PC-3 (cell line): ENCODE results near the gene CNTD1. TPM values are rescaled to one million over a fixed set of nuclear protein-coding genes. Genes with fewer than 3 reads are reported as not detected.

Experiments used
- ATAC-seq: fragments of 200-7000 bp; cut with Tn5 transposase; 2 replicates; pipeline ENCODE4 v1.9.1; 2020; ENCODE audit warnings: mild to moderate bottlenecking, moderate library complexity
- BruUV-seq: library from RNA; stranded (reverse); fragments of 400-500 nt; replicated peaks from 2 replicates; lab custom pipeline; 2021; lab: Mats Ljungman, UMichigan
- CTCF ChIA-PET: fragments of 300-600 bp; sonication (Branson Sonifier 250); formaldehyde crosslinking; loops from one replicate; lab custom pipeline; 2022; ENCODE audit warnings: antibody characterized with exemption; lab: Charles Lee
- POLR2A ChIA-PET: fragments of 300-600 bp; sonication (Branson Sonifier 250); formaldehyde crosslinking; loops from one replicate; lab custom pipeline; 2022; ENCODE audit warnings: antibody characterized with exemption; ENCODE audit not compliant: unreplicated experiment; lab: Charles Lee
- DNase-seq: peaks from one replicate; pipeline ENCODE4 v3.0.0-alpha.2; 2015
- H2AFZ ChIP-seq: fragments of 300-600 bp; sonication (generic); 2 replicates; pipeline ENCODE4 v1.6.0; 2016; ENCODE audit warnings: antibody characterized with exemption, low read length
- H3F3A ChIP-seq: fragments of 300-600 bp; sonication (generic); one replicate; pipeline ENCODE4 v1.6.0; 2017; ENCODE audit warnings: antibody characterized with exemption, low read length, control low read depth, mild to moderate bottlenecking; ENCODE audit not compliant: unreplicated experiment
- H3K27ac ChIP-seq: fragments of 300-600 bp; sonication (generic); 2 replicates; pipeline ENCODE4 v1.5.1; 2016; ENCODE audit warnings: mild to moderate bottlenecking, low read length
- H3K27me3 ChIP-seq: fragments of 300-600 bp; sonication (generic); 2 replicates; pipeline ENCODE4 v1.6.1; 2016; ENCODE audit warnings: low read length, mixed read lengths
- H3K36me3 ChIP-seq: fragments of 300-600 bp; sonication (generic); 2 replicates; pipeline ENCODE4 v1.6.1; 2016; ENCODE audit warnings: low read depth, mixed run types, low read length, mixed read lengths
- H3K4me1 ChIP-seq: fragments of 300-600 bp; sonication (generic); 2 replicates; pipeline ENCODE4 v1.5.1; 2016; ENCODE audit warnings: low read length; ENCODE audit not compliant: insufficient read depth
- H3K4me2 ChIP-seq: fragments of 300-600 bp; sonication (generic); 2 replicates; pipeline ENCODE4 v1.6.0; 2016; ENCODE audit warnings: low read length
- H3K4me3 ChIP-seq: fragments of 300-600 bp; sonication (generic); 2 replicates; pipeline ENCODE4 v1.5.1; 2016; ENCODE audit warnings: mild to moderate bottlenecking, low read length, mixed read lengths
- H3K79me2 ChIP-seq: fragments of 300-600 bp; sonication (generic); 2 replicates; pipeline ENCODE4 v1.6.1; 2017; ENCODE audit warnings: low read length, mixed read lengths
- H3K9ac ChIP-seq: fragments of 300-600 bp; sonication (generic); 2 replicates; pipeline ENCODE4 v1.6.0; 2016; ENCODE audit warnings: mild to moderate bottlenecking, low read length
- H3K9me2 ChIP-seq: fragments of 300-600 bp; sonication (generic); replicated peaks from 2 replicates; pipeline ENCODE4 v1.6.1; 2016; ENCODE audit warnings: mixed run types, low read length, mixed read lengths
- H3K9me3 ChIP-seq: fragments of 300-600 bp; sonication (generic); 2 replicates; pipeline ENCODE4 v1.6.1; 2016; ENCODE audit warnings: low read length, mixed read lengths
- H4K20me1 ChIP-seq: fragments of 300-600 bp; sonication (generic); 2 replicates; pipeline ENCODE4 v1.6.1; 2016; ENCODE audit warnings: low read length, mixed read lengths
- CTCF ChIP-seq: fragments of 300-600 bp; sonication (generic); conservative IDR thresholded peaks from 2 replicates; pipeline ENCODE4 v1.5.1; 2017; ENCODE audit warnings: antibody characterized with exemption, low read depth, mild to moderate bottlenecking, low read length
- EZH2 ChIP-seq: fragments of 300-600 bp; sonication (generic); IDR thresholded peaks from one replicate; pipeline ENCODE4 v1.6.1; 2017; ENCODE audit warnings: antibody characterized with exemption, mild to moderate bottlenecking, low read length; ENCODE audit not compliant: unreplicated experiment
- EZH2phosphoT487 ChIP-seq: fragments of 300-600 bp; sonication (generic); IDR thresholded peaks from 2 replicates; pipeline ENCODE4 v1.6.1; 2018; ENCODE audit warnings: mild to moderate bottlenecking, antibody characterized with exemption, low read length, borderline replicate concordance
- intact Hi-C: fragments of 100-400 bp; cut with micrococcal nuclease; formaldehyde crosslinking; loops from 2 replicates; pipeline ENCODE4 v1.9.0; 2023
- total RNA-seq: library from RNA; depleted of rRNA; stranded (reverse); fragments of >200 nt; gene quantifications from 2 replicates; pipeline ENCODE4 v1.2.3, GENCODE V29; 2014

The CNTD1 gene
- total RNA-seq, 1 experiment from 2014 or later: not detected

DNA sequence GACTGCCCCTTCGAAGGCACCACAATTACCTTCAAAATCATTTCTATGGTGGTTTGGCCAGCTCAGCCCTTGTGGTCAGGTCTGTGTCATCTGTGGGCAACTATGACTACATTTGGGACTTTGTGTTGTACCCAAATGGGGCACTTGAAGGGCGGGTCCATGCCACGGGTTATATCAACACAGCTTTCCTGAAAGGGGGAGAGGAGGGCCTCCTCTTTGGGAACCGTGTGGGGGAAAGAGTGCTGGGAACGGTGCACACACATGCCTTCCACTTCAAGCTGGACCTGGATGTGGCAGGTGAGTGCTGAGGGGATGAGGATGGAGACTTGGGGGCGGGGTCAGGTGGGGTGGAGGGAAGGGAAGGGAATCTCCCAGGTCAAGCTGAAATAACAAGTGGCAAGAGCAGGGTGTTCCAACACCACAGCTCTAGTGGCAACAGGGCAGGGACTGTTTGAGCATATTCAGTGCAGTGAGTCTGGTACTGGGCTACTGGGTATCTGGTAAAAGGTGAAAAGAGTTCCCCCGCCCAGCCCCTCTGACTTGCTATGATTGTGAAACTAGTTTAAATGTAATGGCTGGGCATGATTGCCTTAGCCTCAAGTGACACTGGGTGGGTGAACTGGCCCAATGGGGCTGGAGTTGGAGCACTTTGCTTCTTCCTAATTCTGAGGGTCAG lies 47.4 kb downstream of the CNTD1 start:
- Histone ChIP-seq H3K9ac (no peak overlapping the region), H3K4me2 (no peak overlapping the region; the same call in 1 of the 2 replicates), H3K4me1 (peaks cover 8% of the 10 kb centered on the region), H3K9me3 (no peaks in the 10 kb centered on the region), H3K9me2 (no peaks in the 10 kb centered on the region), H2AFZ (no peak overlapping the region), H3K36me3 (peaks cover 36% of the 10 kb centered on the region), H3K27me3 (no peaks in the 10 kb centered on the region), H3K79me2 (no peaks in the 10 kb centered on the region), H3K27ac (peak overlapping the region; percentile 22; the same call in 1 of the 2 replicates), H4K20me1 (no peaks in the 10 kb centered on the region), H3K4me3 (no peak overlapping the region), H3F3A (no peaks in the 10 kb centered on the region)
- no TSS peak for BruUV-seq
- ChIA-PET POLR2A (no interaction called here), CTCF (no interaction called here)
- DNase-seq: peak; percentile 46
- intact Hi-C loops: loop anchor here (5.0 kb wide), 1 partner anchor 151 kb away; the partner anchor contains the start of gene RPL27
- ATAC-seq: no peak
- TF ChIP-seq EZH2phosphoT487 (no peak), EZH2 (no peak), CTCF (no peak)

- DNase-seq: no peak
- no peak for ATAC-seq
- no peaks in the 10 kb centered on the region for H3K9me3 ChIP-seq
- ChIA-PET POLR2A (no interaction called here), CTCF (interaction anchor here (0.6 to 1.4 kb wide), 2 partner anchors 82 to 151 kb away, joined by 3 to 8 read pairs; partner anchors contain the start of gene RPL27)
- H3K9me2 ChIP-seq: no peaks in the 10 kb centered on the region
- no peak overlapping the region for H3K4me3 ChIP-seq
- intact Hi-C loops: loop anchor here (5.0 kb wide), 1 partner anchor 151 kb away; the partner anchor contains the start of gene RPL27
- no peaks in the 10 kb centered on the region for H3F3A ChIP-seq
- TF ChIP-seq CTCF: no peak
- TF ChIP-seq EZH2: no peak
- peaks cover 30% of the 10 kb centered on the region for H3K36me3 ChIP-seq
- no peak overlapping the region for H2AFZ ChIP-seq
- no TSS peak for BruUV-seq
- peak overlapping the region; percentile 22; the same call in 1 of the 2 replicates for H3K27ac ChIP-seq
- no peak overlapping the region for H3K9ac ChIP-seq
- H4K20me1 ChIP-seq: no peaks in the 10 kb centered on the region
- H3K4me2 ChIP-seq: no peak overlapping the region
- peaks cover 8% of the 10 kb centered on the region for H3K4me1 ChIP-seq
- H3K79me2 ChIP-seq: no peaks in the 10 kb centered on the region
- H3K27me3 ChIP-seq: no peaks in the 10 kb centered on the region
These were observed 48.1 kb downstream of the CNTD1 start for GRCh38 chr17:42846594-42847280.
